Stimulated activated CD4-positive, alpha-beta T cell treated with anti-CD3 and anti-CD28 coated beads, Interleukin-15, amount 100 ng/mL, for 24 hours (primary cell): Measurements from ENCODE around the gene FAM50A.

ENCODE experiments used
- DNase-seq: peaks from one replicate; pipeline ENCODE4 v3.0.0-alpha.2; 2020

The FAM50A gene

DNA sequence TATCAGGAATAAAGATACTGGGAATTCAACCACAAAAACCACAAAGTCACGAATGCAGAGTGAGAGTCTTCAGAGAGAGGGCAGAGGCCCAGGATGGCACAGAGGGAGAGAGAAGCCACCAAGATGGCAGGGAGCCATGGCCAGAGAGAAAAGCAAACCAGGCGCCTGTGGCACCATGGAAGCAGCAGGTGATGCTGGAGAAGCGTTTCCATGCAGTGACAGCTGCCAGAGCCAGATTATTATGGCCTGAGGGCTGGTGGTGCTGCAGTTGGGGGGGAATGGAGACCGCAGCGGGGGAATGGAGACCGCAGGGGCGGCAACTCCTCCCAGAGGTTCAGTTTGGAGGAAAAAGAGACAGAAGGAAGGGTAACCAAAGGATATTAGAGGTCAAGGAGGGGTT, 26.8 kb upstream of the FAM50A start:
- DNase-seq = no peak

DNA sequence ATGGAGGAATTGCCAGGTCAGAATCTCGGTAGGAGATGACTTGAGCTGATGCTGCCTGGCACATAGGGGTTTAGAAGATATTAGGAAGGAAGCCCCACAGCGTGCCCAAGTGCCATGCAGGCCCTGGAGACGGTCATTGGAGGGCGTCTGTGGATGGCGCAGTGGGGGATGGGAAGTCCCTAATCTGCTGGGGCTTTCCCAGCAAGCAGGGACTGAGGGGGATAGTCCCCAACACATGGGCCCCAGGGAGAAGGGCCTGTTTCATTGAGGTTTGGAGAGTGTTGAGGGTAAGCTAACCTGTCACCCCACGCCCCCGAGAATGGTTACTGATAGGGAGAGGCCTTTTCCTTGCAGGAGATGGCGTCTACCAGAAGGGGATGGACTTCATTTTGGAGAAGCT, 24.8 kb upstream of the FAM50A start:
- no peak for DNase-seq

DNA sequence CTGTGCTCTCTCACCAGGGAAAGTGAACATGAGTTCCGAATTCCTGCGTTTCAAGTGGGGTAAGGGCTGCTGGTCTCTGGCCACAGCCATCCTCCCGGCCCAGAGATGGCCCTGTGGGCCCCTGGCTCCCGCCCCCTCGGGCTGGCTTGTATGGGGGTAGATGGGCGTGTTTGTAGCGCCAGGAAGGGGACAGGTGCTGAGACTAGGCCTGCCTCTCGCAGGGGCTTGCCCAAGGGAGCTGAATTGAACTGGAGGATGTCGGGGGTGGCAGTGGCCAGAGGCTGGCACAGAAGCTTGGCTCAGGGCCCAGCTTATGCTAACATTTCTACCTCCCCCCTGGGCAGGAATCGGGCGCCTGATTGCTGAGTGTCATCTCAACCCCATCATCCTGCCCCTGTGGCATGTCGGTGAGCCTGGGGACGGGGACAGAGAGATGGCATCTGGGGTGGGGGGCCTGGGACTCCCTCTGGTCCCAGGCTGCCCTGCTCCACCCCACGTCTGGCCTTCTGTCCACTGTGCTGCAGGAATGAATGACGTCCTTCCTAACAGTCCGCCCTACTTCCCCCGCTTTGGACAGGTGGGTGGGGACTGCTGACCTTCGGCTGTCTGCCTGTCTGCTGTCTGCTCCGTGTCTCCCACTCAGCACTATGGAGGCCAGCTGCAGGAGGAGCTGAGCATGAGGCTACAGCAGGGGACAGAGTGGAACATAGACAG, 24.1 kb upstream of the FAM50A start:
- no peak for DNase-seq

DNA sequence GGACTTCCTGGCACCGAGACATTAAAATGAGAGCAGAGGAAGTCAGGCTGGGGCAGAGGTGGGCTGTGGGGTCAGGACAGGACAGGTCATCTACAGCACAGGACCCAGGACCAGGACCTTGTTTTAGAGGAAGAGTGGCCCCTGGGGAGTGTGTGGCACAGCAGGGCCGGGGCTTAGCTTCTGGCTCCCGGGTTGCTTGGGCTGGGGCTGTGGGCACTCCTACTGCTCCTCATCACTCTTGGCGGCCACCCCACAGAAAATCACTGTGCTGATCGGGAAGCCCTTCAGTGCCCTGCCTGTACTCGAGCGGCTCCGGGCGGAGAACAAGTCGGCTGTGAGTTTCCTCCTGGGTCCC, 23.6 kb upstream of the FAM50A start:
- no peak for DNase-seq

DNA sequence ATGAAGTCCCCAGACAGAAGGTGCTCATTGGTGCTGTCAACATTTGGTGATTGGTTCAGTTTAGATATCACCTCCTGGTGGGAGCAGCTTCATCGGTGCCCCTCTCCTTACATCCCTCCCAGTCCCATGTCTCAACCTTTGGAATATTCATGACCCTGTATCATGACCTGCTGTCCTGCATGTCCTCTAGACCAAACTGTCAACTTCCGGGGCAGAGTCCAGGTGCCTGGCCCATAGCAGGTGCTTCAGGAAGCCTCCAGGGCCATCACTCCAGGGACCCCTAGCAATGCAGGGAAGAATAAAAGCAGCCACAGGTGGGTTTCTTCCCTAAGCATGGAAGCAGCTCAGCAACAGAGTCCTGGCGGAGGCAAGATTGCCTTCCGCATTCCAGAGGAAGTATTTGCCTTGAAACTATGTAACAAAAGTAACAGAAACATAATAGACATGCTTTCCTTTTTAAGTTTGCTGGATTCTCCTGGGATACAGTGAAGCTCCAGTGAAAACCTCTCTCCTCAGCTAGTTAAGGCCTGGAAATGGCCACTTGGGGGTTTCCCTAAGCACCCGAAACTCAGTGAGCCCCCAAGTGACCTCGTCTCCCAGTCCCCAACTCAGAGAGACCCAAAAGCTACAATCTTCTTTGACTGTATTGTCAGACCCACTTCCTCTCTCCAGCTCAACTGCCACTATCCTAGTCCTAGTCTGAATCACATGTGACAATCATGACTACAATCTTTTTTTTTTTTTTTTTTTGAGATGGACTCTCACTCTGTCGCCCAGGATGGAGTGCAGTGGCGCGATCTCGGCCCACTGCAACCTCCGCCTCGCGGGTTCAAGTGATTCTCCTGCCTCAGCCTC, 16.8 kb upstream of the FAM50A start:
- DNase-seq = no peak

- peak; percentile 92 for DNase-seq
Measured at GRCh38 chrX:154428176-154429171, 15.5 kb upstream of the FAM50A start, which contains the start of gene ATP6AP1. TSS of gene ATP6AP1 (plus strand) at chrX:154428677. CDS start at chrX:154428693, 16 bp downstream.

- no peak for DNase-seq
Measured at GRCh38 chrX:154429711-154430110, 14.2 kb upstream of the FAM50A start.

- DNase-seq = no peak
Measured at GRCh38 chrX:154430479-154430878, 13.5 kb upstream of the FAM50A start.

DNA sequence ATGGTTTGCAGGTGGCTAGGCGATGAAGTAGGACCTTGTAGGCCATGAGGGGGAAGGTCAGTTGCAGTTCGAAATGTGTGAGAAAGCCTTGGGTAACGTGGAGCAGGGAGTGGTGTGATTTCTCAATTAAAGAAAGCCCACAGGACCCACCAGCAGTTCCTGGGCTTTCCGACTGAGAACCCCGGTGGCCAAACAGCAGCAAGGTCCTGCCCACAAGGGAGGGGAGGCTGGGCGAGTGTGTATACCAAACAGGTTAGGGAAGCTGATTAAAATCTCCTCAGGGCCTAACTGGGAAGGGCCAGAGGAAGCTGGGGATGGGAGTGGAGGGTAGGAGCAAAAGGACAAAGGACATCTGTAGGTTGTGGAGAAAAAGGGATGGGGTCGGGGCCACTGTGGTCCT, 13.0 kb upstream of the FAM50A start:
- DNase-seq = no peak

DNA sequence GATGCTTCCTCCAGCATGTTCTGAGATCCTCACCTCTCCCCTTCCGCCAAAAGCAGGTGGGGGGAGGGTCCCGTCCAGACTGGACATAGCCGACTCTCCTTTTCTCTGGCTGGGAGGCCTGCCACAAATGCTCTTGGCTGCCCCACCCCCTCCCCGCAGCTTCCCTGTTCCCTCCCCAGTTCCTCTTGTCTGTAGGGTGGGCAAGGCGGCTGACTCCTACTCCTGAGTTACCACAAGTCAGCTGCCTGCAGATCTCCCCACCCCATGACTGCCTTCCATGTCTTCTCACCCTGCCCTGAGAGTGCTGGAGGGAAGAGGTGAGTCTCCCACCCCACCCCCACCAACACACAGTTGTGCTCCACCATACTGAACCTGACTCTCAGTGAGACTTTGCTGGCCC, 12.6 kb upstream of the FAM50A start:
- DNase-seq = no peak

DNA sequence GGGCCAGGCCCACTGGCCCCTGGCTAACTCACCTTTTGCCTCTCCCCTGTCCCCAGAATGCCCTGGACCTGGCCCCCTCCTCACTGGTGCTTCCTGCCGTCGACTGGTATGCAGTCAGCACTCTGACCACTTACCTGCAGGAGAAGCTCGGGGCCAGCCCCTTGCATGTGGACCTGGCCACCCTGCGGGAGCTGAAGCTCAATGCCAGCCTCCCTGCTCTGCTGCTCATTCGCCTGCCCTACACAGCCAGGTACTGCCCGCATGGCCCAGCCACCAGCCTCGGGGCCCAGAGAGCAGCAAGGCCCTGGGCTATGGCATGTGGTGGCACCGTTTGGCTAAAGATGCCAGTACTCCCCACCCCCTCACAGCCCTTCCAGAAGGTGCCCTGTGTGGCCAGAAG, 11.7 kb upstream of the FAM50A start:
- no peak for DNase-seq

DNA sequence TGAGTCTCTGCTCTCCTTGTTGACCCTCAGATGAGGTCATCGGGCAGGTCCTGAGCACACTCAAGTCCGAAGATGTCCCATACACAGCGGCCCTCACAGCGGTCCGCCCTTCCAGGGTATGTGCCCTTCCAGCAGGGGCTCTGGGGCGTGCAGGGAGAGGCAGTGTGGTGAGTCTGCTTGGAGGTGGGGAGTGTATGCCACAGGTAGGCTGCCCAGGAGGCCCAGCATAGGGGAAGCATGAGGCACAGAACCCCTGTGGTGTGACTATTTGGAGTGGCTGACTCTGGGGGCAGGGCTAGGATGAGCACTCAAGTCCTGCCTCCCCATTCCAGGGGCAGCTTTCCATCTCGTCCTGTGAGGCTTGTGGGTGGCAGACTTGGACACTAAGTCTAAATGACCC, 10.3 kb upstream of the FAM50A start:
- DNase-seq = no peak

DNA sequence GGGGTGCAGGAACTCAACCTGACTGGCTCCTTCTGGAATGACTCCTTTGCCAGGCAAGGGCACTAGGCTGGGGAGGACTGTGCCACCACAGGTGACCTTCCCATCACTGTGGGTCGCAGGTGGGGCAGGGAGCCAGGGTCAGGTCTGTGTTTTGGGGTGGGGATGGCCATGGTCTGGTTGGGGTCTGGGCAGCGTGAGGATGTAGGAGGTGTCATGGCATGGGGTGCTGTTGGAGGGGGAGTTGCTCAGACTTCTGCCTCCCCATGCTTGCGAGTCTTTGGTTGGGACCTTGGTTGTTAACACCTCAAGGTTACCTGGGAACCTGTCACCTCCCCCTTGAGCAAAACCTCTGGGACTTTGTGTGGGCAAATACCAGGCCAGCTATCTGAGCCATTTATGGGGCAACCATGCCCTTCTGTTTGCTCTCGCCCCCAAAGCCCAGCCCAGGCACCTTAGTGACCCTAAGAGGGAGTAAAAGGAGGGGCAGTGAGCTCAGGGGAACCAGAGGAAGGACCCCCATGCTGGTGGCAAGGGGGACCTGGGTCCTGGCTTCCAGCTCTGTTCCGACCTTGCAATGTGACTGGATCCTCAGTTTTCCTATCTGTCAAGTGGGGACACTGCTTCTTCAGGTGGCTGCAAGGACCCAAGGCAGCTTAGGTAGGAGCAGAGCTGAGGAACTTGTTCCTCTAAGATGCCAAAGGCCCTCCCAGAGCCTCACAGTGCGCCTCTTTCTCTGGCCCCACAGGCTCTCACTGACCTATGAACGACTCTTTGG, 9.4 kb upstream of the FAM50A start:
- no peak for DNase-seq

DNA sequence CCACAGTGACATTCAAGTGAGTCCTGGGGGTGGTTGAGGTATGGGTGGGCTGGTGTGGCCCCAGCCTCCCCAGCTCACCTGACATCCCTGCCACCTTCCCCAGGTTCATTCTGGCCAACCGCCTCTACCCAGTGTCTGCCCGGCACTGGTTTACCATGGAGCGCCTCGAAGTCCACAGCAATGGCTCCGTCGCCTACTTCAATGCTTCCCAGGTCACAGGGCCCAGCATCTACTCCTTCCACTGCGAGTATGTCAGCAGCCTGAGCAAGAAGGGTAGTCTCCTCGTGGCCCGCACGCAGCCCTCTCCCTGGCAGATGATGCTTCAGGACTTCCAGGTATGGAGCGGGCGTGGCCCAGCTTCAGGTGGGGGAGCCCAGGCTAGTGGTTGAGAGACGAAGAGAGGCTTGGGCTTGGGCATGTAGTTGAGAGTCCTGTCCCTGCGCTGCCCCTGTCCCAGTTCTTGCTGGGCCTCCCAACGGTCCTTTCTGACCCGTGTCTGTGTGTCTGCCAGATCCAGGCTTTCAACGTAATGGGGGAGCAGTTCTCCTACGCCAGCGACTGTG, 8.7 kb upstream of the FAM50A start:
- DNase-seq = no peak

DNA sequence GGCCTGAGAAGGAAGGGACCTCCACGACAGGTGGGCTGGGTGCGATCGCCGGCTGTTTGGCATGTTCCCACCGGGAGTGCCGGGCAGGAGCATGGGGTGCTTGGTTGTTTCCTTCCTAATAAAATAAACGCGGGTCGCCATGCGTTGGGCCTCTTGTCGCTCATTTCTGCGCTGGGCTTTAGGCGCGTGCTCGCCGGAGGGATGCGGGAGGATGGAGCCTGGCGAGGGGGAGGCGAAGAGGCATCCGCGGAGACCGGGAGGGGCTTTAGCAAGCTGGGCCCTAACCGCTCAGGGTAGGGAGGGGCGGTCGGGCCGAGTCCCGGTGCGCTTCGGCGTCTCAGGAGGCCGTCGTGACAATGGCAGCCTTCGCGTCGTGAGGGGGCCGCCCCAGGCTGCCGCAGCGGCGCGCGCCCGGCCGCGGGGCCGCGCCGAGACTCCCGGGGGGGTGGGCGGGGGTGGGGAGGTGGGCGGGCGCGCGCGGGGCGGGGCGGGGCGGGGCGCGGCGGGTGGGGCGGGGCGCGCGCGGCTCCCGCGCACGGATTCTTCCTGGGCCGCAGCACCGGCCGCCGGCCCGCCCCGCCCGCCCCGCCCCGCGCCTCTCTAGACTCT, 7.5 kb upstream of the FAM50A start:
- peak; percentile 57 for DNase-seq

- DNase-seq = peak; percentile 68
Measured at GRCh38 chrX:154436983-154437752, 6.8 kb upstream of the FAM50A start, which contains the start of gene GDI1. TSS of gene GDI1 (plus strand) at chrX:154437154. CDS start at chrX:154437255, 101 bp downstream.

- DNase-seq = no peak
Measured at GRCh38 chrX:154437971-154438893, 5.7 kb upstream of the FAM50A start.

DNA sequence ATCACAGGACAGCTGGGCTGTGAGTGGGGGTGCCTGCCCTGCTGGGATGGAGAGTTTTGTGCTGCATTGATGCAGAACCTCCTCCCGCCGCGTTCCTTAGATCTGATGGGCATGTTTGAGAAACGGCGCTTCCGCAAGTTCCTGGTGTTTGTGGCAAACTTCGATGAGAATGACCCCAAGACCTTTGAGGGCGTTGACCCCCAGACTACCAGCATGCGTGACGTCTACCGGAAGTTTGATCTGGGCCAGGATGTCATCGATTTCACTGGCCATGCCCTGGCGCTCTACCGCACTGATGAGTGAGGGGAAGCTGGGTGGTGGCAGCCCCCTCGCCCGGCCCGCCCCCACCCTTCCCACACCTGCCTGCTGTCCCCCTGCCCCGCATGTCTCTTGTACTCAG, 4.1 kb upstream of the FAM50A start:
- DNase-seq = no peak

- no peak for DNase-seq
Measured at GRCh38 chrX:154440623-154441357, 3.2 kb upstream of the FAM50A start.
